DMS79 treated with DMSO at 0.1 percent for 48 hours (cell line): ENCODE measurements around the gene TPPP.
"Not testable (repeated sequence)": the region's sequence is repeated elsewhere in the genome, so short reads cannot be mapped to it uniquely, and the experiment has no call there.

Experiments
- DNase-seq: peaks from one replicate; lab custom pipeline; 2025; lab: John Stamatoyannopoulos, UW

The TPPP gene

GRCh38 chr5:645421-645820 lies 47.7 kb downstream of the TPPP start:
- no peak for DNase-seq

GRCh38 chr5:644971-645370 lies 48.2 kb downstream of the TPPP start:
- DNase-seq, result no peak

- no peak for DNase-seq
Observed at GRCh38 chr5:644509-644908, 48.6 kb downstream of the TPPP start.

GRCh38 chr5:643811-644271 lies 49.3 kb downstream of the TPPP start:
- peak; percentile 57 for DNase-seq

GRCh38 chr5:643351-643801 lies 49.8 kb downstream of the TPPP start:
- peak; percentile 57 for DNase-seq

- no peak for DNase-seq
Observed at GRCh38 chr5:642481-642880, 50.7 kb downstream of the TPPP start.

GRCh38 chr5:641331-641765 lies 51.8 kb downstream of the TPPP start:
- DNase-seq, result no peak

GRCh38 chr5:640461-641330 lies 52.5 kb downstream of the TPPP start:
- no peak for DNase-seq

GRCh38 chr5:639584-640213 lies 53.5 kb downstream of the TPPP start:
- no peak for DNase-seq

- no peak for DNase-seq
Observed at GRCh38 chr5:639253-639530, 54.0 kb downstream of the TPPP start.

GRCh38 chr5:638501-639252 lies 54.5 kb downstream of the TPPP start:
- no peak for DNase-seq

GRCh38 chr5:637581-638450 lies 55.3 kb downstream of the TPPP start:
- no peak for DNase-seq

GRCh38 chr5:636951-637350 lies 56.2 kb downstream of the TPPP start:
- no peak for DNase-seq

GRCh38 chr5:635306-636055 lies 57.7 kb downstream of the TPPP start:
- no peak for DNase-seq

GRCh38 chr5:634191-634590 lies 59.0 kb downstream of the TPPP start:
- DNase-seq, result no peak

- no peak for DNase-seq
Observed at GRCh38 chr5:633501-633955, 59.6 kb downstream of the TPPP start.

- DNase-seq, result not testable (repeated sequence)
Observed at GRCh38 chr5:628351-629205, 64.6 kb downstream of the TPPP start.

GRCh38 chr5:627840-628239 lies 65.3 kb downstream of the TPPP start:
- DNase-seq, result no peak

- no peak for DNase-seq
Observed at GRCh38 chr5:626850-627249, 66.3 kb downstream of the TPPP start.

GRCh38 chr5:625516-625915 lies 67.6 kb downstream of the TPPP start:
- no peak for DNase-seq
